Urinary bladder (tissue), 4 donors: ENCODE data around the gene CFAP57. TPM values are rescaled to one million over a fixed set of nuclear protein-coding genes. Genes with fewer than 3 reads are reported as not detected.
"Not testable (repeated sequence)": the region's sequence is repeated elsewhere in the genome, so short reads cannot be mapped to it uniquely, and the experiment has no call there.

Experiments used
- DNase-seq: peaks from one replicate; pipeline ENCODE4 v3.0.0-alpha.2; 2015; ENCODE audit errors: extremely low spot score
- H3K27ac ChIP-seq: one replicate; pipeline ENCODE4 v1.5.1; 2013; ENCODE audit warnings: low read depth, mild to moderate bottlenecking, moderate library complexity
- H3K36me3 ChIP-seq: one replicate; pipeline ENCODE4 v1.6.1; 2013; ENCODE audit warnings: mild to moderate bottlenecking, moderate library complexity; ENCODE audit not compliant: insufficient read depth
- H3K4me1 ChIP-seq: one replicate; pipeline ENCODE4 v1.6.1; 2013; ENCODE audit warnings: mild to moderate bottlenecking, moderate library complexity; ENCODE audit not compliant: insufficient read depth
- H3K4me3 ChIP-seq: one replicate; pipeline ENCODE4 v1.5.1; 2013; ENCODE audit warnings: low read depth, low read length
- WGBS: extraction: QIAGEN DNeasy Blood & Tissue Kit; methylation state at CpG from one replicate; pipeline ENCODE4 v1.1.7; 2013; 5-methylcytosine and 5-hydroxymethylcytosine counted together
- polyA plus RNA-seq: library from polyadenylated mRNA; stranded (reverse); fragments of 200-250 nt; gene quantifications from one replicate; pipeline ENCODE4 v1.2.3, GENCODE V29; 2013
- total RNA-seq: library from RNA; depleted of rRNA; stranded (reverse); fragments of >200 nt; gene quantifications from one replicate; pipeline ENCODE4 v1.2.3, GENCODE V29; 2014
- donor health status: healthy with polysubstance abuse.
- donor health status: healthy.

Gene CFAP57
- total and polyA plus RNA-seq, 2 donors: 0.05 to 0.11 TPM

DNA sequence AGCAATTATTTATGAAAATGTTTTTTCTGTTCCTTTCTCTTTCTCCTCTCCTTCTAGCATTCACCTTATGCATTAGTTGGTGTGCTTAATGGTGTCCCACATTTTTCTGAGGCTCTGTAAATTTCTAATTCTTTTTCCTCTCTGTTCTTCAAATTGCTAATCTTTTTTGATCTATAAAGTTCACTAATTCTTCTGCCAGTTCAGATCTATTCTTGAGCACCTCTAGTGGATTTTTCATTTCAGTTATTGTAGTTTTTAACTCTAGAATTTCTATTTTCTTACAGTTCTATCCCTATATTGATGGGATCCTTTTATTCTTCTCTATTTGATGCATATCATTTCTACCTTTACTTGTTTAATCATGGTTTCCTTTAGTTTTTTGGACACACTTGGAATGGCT, 22.4 kb downstream of the CFAP57 start:
- Histone ChIP-seq H3K4me3 (no peak overlapping the region), H3K36me3 (no peaks in the 10 kb centered on the region), H3K27ac (no peak overlapping the region), H3K4me1 (no peaks in the 10 kb centered on the region)
- no peak for DNase-seq

DNA sequence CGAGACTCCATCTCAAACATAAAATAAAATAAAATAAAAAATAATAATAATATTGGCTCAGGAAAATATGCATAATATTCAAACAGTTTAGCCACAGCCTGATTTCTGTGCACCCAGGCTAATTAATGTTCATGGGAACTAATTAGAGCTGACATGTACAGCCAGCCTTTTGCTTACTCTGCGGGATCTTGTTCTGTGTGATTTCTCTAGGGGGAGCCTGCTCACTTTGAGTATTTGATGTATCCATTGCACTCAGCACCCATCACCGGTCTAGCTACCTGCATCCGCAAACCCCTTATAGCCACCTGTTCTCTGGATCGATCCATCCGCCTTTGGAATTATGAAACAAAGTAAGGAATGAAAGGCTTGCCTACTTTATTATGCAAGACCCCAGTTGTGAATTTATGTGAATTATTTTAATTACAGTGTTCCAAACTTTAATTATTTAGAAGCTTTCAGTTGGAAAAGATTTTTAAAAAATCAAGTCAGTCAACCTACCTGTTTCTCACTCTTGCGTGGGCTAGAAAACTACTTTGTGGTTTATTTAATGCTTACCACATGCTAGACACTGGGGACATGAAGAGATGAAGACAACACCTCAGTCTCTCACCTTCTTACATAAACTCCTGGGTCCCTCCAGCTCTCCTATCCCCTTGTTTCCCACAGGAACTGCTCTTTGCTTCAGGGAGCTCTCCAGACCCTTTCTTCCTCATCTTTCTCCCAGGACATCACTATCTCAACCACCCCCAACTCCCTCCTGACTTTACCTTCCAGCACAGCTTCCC, 25.4 kb downstream of the CFAP57 start:
- H3K36me3 ChIP-seq: no peaks in the 10 kb centered on the region
- 86% methylated on average over 7 of the region's 7 CpGs for WGBS

DNA sequence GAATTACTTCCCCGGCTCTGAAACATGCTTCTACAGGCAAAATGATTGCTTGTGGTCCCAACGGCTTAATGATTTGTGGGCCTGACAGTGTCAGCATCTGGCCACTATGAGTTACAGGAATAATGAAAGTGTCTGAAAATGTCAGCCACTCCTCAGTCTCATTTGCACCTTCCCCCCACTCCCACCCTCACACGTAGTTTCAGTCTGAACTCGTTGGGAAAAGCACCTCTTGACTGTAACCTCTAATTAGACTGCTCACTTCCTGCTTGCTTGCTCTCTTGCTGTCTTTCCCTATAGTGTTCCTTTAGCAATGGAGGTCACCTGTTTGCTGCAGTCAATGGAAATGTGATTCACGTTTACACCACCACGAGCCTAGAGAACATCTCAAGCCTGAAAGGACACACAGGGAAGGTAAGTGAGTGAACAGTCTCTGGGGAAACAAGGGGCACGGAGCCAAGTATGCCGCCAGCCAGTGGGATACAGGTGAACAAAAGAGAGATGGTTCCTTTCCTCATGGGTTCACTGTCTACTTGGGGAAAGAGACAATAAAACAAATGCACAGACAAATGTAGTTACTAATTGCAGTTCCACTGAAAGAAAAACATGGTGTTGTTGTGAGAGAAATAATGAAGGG, 27.1 kb downstream of the CFAP57 start:
- 54% methylated on average over 8 of the region's 8 CpGs for WGBS
- Histone ChIP-seq H3K4me3 (no peak overlapping the region), H3K36me3 (no peaks in the 10 kb centered on the region), H3K4me1 (no peaks in the 10 kb centered on the region), H3K27ac (no peak overlapping the region)
- DNase-seq: no peak

More for the DNA sequence above, 25.4 kb downstream of the CFAP57 start:
- no peaks in the 10 kb centered on the region for H3K4me1 ChIP-seq
- H3K4me3 ChIP-seq: no peak overlapping the region
- DNase-seq: no peak
- no peak overlapping the region for H3K27ac ChIP-seq

DNA sequence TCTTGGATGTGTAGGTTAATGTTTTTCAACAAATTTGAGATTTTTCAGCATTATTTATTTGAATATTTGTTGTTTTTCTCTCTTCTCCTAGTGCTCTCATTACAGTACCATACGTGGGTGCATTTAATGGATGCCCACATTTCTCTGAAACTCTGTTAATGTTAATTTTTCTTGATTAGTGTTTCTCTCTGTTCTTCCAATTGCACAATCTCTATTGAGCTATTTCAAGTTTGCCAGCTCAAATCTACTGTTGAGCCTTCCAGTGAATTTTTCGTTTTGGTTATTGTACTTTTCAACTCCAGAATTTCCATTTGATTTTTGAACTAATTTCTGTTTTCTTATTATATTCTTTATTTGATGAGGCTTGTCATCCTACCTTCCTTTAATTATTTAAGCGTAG, 31.7 kb downstream of the CFAP57 start:
- DNase-seq: no peak
- Histone ChIP-seq H3K4me3 (no peak overlapping the region), H3K36me3 (no peaks in the 10 kb centered on the region), H3K27ac (no peak overlapping the region), H3K4me1 (no peaks in the 10 kb centered on the region)
- 93% methylated on average over 3 of the region's 3 CpGs for WGBS

DNA sequence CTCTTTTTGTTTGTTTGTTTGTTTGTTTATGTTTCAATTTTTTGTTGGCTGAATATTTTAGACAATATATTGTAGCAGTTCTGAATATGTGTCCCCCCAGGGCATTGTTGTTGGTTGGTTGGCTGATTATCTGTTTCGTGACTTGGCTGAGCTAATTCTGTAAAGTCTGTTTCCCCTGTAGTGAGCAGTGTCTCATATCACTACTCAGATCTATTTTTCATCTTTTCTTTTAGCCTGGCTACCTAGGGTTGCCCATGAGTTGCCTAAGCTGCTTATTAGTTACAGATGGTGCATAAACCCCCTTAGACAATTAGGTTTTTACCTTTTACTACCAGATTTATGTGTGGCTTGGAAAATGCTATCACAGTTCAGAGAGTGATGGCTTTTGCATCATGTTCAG, 32.3 kb downstream of the CFAP57 start:
- no peak for DNase-seq
- 96% methylated on average over 1 of the region's 1 CpG for WGBS
- no peaks in the 10 kb centered on the region for H3K4me1 ChIP-seq
- H3K36me3 ChIP-seq: no peaks in the 10 kb centered on the region
- no peak overlapping the region for H3K4me3 ChIP-seq
- no peak overlapping the region for H3K27ac ChIP-seq

DNA sequence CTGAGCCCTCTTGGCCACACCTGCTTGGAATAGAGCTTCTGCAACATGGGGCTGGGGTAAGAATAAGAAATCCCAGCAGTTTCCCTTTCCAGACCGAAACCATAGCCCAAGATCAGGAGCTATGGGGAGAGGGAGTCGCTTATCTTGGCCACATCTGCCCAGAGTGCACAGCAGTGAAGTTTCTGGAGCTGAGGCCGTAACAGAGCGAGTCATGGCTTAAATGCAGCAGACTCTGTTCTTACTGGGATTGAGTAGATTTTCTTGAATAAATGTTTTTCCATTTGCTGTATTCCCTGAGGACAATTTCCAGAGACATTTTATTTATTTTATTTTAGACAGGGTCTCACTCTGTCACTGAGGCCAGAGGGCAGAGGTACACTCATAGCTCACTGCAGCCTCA, 33.5 kb downstream of the CFAP57 start:
- Histone ChIP-seq H3K27ac (no peak overlapping the region), H3K4me1 (no peaks in the 10 kb centered on the region), H3K36me3 (no peaks in the 10 kb centered on the region), H3K4me3 (no peak overlapping the region)
- 82% methylated on average over 4 of the region's 4 CpGs for WGBS
- no peak for DNase-seq

DNA sequence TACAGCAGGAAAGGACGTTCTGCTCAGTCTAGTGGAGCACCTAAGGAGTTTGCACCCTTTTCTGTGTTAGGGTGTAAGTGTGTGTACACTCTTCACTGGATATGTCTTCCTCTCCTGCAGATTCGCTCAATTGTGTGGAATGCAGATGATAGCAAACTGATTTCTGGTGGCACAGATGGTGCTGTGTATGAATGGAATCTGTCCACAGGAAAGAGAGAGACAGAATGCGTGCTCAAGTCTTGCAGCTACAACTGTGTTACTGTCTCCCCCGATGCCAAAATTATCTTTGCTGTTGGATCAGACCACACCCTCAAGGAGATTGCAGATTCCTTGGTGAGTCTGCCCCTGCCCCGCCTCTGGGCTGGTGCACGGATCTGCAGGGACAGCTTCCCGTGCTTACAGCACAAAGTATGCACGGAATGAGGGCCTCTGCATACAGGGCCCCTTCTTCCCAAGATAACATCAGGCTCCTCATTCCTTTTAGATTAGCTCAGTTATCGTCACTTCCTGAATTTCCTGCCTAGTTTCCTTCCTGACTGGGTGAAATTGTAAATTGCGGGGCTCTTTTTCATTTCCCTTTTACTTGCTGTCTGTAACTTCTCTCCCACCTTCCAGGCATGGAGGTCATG, 34.6 kb downstream of the CFAP57 start:
- H3K4me3 ChIP-seq: no peak overlapping the region
- H3K27ac ChIP-seq: no peak overlapping the region
- peak; percentile 75 for DNase-seq
- H3K4me1 ChIP-seq: no peaks in the 10 kb centered on the region
- WGBS: 6% methylated on average over 10 of the region's 10 CpGs
- H3K36me3 ChIP-seq: no peaks in the 10 kb centered on the region

DNA sequence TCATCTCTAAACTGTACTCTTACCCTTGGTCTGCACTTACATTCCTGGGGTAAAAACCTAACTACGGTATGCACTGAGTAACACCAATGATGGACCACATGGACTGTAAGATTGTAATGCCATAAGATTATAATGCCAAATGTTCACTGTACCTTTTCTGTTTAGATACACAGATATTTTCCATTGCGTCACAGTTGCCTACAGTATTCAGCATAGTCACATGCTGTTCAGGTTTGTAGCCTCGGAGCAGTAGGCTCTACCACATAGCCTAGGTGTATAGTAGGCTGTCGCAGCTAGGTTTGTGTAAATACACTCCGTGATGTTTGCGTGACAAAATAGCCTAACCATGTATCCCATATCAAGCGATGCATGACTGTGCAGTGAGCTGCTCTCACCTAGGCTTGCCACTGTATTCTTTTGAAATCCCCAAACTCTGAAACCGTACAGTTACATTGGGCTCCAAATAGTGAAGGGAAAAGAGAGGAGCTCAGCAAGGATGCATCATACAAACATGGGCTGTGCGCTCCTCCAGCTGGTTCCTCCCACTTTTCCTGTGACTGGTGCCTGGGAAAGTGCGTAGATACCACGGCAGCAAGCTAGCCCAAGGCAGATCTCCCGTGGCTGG, 35.2 kb downstream of the CFAP57 start:
- H3K27ac ChIP-seq: no peak overlapping the region
- no peaks in the 10 kb centered on the region for H3K4me1 ChIP-seq
- no peak for DNase-seq
- no peak overlapping the region for H3K4me3 ChIP-seq
- 79% methylated on average over 12 of the region's 12 CpGs for WGBS
- H3K36me3 ChIP-seq: no peaks in the 10 kb centered on the region

DNA sequence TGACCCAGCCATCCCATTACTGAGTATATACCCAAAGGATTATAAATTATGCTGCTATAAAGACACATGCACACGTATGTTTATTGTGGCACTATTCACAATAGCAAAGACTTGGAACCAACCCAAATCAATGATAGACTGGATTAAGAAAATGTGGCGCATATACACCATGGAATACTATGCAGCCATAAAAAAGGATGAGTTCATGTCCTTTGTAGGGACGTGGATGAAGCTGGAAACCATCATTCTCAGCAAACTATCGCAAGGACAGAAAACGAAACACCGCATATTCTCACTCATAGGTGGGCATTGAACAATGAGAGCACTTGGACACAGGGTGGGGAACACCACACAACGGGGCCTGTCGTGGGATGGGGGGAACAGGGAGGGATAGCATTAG, 36.1 kb downstream of the CFAP57 start:
- H3K27ac ChIP-seq, H3K36me3 ChIP-seq, DNase-seq, H3K4me3 ChIP-seq, H3K4me1 ChIP-seq: not testable (repeated sequence)
- WGBS: 98% methylated on average over 8 of the region's 8 CpGs

DNA sequence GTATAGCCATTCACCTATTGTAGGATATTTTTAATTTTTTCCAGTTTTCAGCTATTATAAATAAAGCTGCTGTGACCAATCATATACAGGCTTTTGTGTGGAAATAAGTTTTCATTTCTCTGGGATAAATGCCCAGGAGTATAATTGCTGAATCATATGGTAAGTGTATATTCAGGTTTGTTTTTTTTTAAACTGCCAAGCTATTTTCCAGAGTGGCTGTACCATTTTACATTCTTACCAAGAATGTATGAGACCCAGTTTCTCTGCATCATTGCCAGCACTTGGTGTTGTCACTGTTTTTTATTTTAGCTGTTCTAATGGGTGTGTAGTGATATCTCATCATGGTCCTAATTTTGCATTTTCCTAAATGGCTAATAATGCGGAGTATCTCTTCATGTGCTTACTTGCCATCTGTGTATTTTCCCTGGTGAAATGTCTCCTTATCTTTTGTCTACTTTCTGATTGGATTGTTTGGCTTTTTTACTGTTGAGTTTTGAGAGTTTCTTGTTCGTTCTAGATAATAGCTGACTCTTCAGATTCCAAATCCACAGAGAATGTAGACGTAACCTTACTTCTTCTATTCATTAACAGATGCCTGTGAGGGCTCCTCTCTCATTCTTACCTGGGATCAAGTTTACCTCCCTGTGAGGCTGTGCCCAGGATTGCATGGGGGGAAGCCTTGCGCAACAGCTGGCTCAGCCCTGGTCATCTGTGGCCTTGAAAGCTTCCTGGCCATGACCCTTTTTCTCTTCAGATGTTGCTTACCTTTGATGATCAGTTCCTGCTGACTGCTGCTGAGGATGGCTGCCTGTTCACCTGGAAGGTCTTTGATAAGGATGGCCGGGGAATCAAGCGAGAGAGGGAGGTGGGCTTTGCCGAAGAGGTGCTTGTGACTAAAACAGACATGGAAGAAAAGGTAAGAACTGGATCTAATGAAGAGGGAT, 42.6 kb downstream of the CFAP57 start:
- 66% methylated on average over 7 of the region's 7 CpGs for WGBS
- H3K36me3 ChIP-seq: no peaks in the 10 kb centered on the region

DNA sequence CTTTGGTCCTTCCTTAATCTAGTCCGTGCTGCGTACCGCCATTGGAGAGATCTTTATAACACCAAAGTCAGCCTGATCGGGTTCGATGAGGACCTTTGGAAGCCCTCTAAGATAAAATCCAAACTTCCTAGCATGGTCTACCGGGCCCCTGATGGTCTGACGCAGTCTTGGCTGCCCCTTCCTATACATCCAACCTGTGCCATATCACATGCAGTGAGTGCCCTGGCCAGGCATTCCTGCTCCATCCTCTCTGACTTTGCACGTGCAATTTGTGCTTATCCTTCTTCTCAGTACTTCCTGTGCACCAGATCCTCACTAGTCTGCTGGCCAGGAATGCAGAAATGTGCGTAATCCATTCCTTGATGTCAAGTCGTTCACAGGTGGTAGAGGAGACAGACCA, 45.6 kb downstream of the CFAP57 start:
- WGBS: 86% methylated on average over 10 of the region's 10 CpGs
- Histone ChIP-seq H3K27ac (no peak overlapping the region), H3K4me1 (no peaks in the 10 kb centered on the region), H3K4me3 (no peak overlapping the region), H3K36me3 (no peaks in the 10 kb centered on the region)
- no peak for DNase-seq

More for the DNA sequence above, 42.6 kb downstream of the CFAP57 start:
- H3K27ac ChIP-seq: no peak overlapping the region
- no peak overlapping the region for H3K4me3 ChIP-seq
- H3K4me1 ChIP-seq: no peaks in the 10 kb centered on the region
- no peak for DNase-seq

DNA sequence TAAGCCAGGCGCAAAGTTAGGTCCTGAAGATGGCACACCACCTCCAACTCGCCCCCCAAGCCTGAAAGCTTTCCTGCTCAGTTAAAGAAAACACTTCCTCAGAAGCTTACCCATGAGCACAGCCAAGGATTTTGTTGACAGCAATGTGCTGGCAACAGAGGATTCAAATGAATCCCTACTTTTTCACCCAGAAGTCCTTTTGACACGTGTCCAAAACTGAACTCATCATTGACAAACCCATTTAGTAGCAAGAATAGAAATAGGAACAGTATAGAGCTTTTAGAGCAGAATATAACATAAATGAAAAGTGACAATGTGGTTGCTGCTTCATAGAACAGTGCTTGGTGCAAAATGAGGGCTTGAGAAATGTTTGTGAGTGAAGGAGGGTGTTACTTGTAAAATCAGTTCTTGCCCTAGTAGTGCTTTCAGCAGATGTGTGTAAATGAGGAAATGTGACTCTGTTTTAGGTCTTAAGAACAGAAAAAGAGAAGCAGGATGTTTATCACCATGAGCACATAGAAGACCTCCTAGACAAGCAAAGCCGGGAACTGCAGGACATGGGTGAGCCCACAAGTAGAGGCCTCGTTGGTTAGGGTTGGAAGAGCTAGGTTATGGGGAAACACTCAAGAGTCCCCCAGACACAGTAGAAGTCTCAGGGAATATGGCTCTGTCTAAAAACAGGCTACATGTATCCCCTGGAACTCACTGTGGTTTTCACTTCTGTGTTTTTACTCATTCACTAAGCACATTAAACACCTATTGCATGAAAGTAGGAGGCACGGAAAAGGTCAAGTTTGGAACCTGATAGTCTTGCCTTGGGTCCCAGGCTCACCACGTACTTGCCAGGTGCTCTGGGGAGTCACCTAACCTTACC, 49.0 kb downstream of the CFAP57 start:
- Histone ChIP-seq H3K36me3 (no peaks in the 10 kb centered on the region), H3K4me3 (no peak overlapping the region), H3K4me1 (no peaks in the 10 kb centered on the region), H3K27ac (no peak overlapping the region)
- 75% methylated on average over 7 of the region's 7 CpGs for whole genome bisulfite sequencing
- no peak for DNase-seq
